ENCODE measurements around the gene STK32B. TPM values are rescaled to one million over a fixed set of nuclear protein-coding genes. Genes with fewer than 3 reads are reported as not detected.

STK32B gene
- total RNA-seq, 1 experiment from 2014 or later, result not detected

DNA sequence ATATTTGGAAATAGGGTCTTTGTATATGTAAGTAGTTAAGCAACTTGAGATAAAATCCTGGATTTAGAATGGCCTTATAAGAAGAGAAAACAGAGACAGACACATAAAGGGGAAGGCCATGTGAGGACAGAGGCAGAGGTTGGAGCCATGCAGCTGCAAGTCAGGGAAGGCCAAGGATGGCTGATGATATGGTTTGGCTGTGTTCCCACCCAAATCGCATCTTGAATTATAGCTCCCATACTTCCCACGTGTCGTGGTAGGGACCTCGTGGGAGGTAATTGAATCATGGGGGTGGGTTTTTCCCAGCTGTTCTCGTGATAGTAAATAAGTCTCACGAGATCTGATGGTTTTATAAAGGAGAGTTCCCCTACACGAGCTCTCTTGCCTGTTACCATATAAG, 76.3 kb downstream of the STK32B start:
- Mint-ChIP-seq H3K36me3 (ENCODE audit: insufficient read depth, unreplicated experiment) (no peaks in the 10 kb centered on the region), H3K4me3 (ENCODE audit: low read depth, unreplicated experiment) (no peak overlapping the region), H3K4me1 (ENCODE audit: low read depth, unreplicated experiment) (no peaks in the 10 kb centered on the region), H3K27me3 (ENCODE audit: unreplicated experiment) (no peaks in the 10 kb centered on the region), H3K27ac (ENCODE audit: unreplicated experiment) (no peak overlapping the region), H3K9me3 (ENCODE audit: low read depth, unreplicated experiment) (peaks cover 13% of the 10 kb centered on the region)
- TF ChIP-seq, protein P1, sequence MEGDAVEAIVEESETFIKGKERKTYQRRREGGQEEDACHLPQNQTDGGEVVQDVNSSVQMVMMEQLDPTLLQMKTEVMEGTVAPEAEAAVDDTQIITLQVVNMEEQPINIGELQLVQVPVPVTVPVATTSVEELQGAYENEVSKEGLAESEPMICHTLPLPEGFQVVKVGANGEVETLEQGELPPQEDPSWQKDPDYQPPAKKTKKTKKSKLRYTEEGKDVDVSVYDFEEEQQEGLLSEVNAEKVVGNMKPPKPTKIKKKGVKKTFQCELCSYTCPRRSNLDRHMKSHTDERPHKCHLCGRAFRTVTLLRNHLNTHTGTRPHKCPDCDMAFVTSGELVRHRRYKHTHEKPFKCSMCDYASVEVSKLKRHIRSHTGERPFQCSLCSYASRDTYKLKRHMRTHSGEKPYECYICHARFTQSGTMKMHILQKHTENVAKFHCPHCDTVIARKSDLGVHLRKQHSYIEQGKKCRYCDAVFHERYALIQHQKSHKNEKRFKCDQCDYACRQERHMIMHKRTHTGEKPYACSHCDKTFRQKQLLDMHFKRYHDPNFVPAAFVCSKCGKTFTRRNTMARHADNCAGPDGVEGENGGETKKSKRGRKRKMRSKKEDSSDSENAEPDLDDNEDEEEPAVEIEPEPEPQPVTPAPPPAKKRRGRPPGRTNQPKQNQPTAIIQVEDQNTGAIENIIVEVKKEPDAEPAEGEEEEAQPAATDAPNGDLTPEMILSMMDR (IDR thresholded peaks at IDR 0.05; ENCODE audit: unreplicated experiment), result no peak
- CTCF ChIA-PET, result no interaction called here
- no TSS peak for BruUV-seq (replicated peaks)
- intact Hi-C loops (cut with micrococcal nuclease; ENCODE audit: unreplicated experiment), result no loop called here
- DNase-seq, result no peak

DNA sequence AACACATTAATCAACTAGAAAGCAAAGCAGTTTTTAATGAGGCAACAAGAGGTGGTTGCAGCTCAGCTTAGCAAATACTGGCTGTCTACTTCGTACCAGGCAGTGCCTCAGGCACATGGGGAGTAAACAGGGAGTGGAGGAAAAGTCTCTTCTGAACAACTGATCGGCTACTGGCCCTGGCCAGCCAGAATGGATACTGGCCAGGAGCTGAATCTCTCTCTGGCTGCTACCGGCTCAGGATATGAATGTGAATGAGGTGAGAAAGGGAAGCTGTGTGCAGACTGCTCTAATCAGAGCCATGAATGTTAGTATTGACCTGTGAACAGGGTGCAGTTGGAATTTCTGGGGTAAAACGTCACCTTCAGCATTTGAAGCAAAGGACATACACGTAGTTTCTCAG, 77.3 kb downstream of the STK32B start:
- H3K27me3 Mint-ChIP-seq (ENCODE audit: unreplicated experiment), result no peaks in the 10 kb centered on the region

DNA sequence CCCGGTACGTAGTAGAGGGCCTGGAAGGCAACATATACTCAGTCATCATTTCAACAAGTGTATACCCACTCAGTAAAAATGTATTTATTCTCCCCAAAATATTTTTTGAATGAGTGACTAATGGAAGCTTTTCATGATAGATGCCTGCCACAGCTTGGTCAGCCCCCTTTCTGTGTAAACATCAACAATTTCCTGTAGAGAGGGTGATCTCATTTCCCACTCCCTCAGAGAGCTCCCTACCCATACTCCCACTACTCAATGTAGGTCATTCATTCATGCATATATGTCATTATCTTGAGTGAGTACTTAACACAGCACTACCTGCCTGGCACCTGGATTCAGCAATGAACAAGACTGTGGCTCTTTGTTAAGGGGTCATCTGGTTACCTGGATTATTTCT, 81.9 kb downstream of the STK32B start:
- no peak for DNase-seq
- no peak overlapping the region for H3K27ac Mint-ChIP-seq (ENCODE audit: unreplicated experiment)
- TF ChIP-seq, protein P1 (IDR thresholded peaks at IDR 0.05; ENCODE audit: unreplicated experiment), result no peak
- no peaks in the 10 kb centered on the region for H3K27me3 Mint-ChIP-seq (ENCODE audit: unreplicated experiment)
- peaks cover 12% of the 10 kb centered on the region for H3K9me3 Mint-ChIP-seq (ENCODE audit: low read depth, unreplicated experiment)
- intact Hi-C loops (cut with micrococcal nuclease; ENCODE audit: unreplicated experiment), result no loop called here
- H3K4me1 Mint-ChIP-seq (ENCODE audit: low read depth, unreplicated experiment), result no peaks in the 10 kb centered on the region
- no TSS peak for BruUV-seq (replicated peaks)
- no peak overlapping the region for H3K4me3 Mint-ChIP-seq (ENCODE audit: low read depth, unreplicated experiment)
- H3K36me3 Mint-ChIP-seq (ENCODE audit: insufficient read depth, unreplicated experiment), result no peaks in the 10 kb centered on the region
- CTCF ChIA-PET, result no interaction called here

More for the DNA sequence above, 77.3 kb downstream of the STK32B start:
- H3K4me3 Mint-ChIP-seq (ENCODE audit: low read depth, unreplicated experiment), result no peak overlapping the region
- no peaks in the 10 kb centered on the region for H3K4me1 Mint-ChIP-seq (ENCODE audit: low read depth, unreplicated experiment)
- no peak overlapping the region for H3K27ac Mint-ChIP-seq (ENCODE audit: unreplicated experiment)
- TF ChIP-seq, protein P1 (IDR thresholded peaks at IDR 0.05; ENCODE audit: unreplicated experiment), result no peak
- no TSS peak for BruUV-seq (replicated peaks)
- no peak for DNase-seq
- intact Hi-C loops (cut with micrococcal nuclease; ENCODE audit: unreplicated experiment), result no loop called here
- CTCF ChIA-PET, result no interaction called here
- H3K36me3 Mint-ChIP-seq (ENCODE audit: insufficient read depth, unreplicated experiment), result no peaks in the 10 kb centered on the region
- peaks cover 13% of the 10 kb centered on the region for H3K9me3 Mint-ChIP-seq (ENCODE audit: low read depth, unreplicated experiment)

DNA sequence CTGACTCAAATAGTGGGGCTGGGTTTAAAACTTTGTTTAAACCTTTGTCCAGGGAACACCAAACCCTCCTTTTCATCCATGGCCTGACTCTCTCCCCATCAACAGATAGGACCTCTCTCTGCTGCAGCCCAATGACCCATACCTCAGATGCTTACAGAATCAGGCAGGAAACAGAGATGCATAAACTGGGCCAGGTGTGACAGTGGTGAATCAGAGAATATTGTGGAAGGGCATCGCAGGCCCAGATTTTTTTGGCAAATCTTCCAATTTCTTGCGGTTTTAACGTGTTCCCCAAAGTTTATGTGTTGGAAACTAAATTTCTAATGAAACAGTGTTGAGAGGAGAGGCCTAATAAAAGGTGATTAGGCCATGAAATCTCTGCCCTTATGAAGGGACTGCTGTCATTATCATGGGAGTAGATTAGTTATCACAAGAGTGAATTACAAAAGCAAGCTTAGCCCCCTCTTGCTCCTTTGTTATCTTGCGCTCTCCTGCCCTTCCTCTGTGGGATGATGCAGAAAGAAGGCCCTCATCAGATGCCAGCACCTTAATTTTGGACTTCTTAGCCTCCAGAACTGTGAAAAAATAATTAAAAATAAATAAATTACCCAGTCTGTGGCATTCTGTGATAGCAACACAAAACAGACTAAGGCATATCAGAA, 82.8 kb downstream of the STK32B start:
- Mint-ChIP-seq H3K9me3 (ENCODE audit: low read depth, unreplicated experiment) (peaks cover 15% of the 10 kb centered on the region), H3K27ac (ENCODE audit: unreplicated experiment) (no peak overlapping the region), H3K4me1 (ENCODE audit: low read depth, unreplicated experiment) (no peaks in the 10 kb centered on the region), H3K27me3 (ENCODE audit: unreplicated experiment) (no peaks in the 10 kb centered on the region), H3K36me3 (ENCODE audit: insufficient read depth, unreplicated experiment) (no peaks in the 10 kb centered on the region), H3K4me3 (ENCODE audit: low read depth, unreplicated experiment) (no peak overlapping the region)
- intact Hi-C loops (cut with micrococcal nuclease; ENCODE audit: unreplicated experiment), result no loop called here
- no peak for DNase-seq
- BruUV-seq (replicated peaks), result no TSS peak
- CTCF ChIA-PET, result no interaction called here
- TF ChIP-seq, protein P1 (IDR thresholded peaks at IDR 0.05; ENCODE audit: unreplicated experiment), result no peak
